ENCODE results near the gene PIK3R6. TPM values are rescaled to one million over a fixed set of nuclear protein-coding genes. Genes with fewer than 3 reads are reported as not detected.

Gene PIK3R6
- polyA plus RNA-seq, 1 donor (not counting 4 experiments of a cell fraction or from before 2014, with no cell fraction given): 0.03 TPM

DNA sequence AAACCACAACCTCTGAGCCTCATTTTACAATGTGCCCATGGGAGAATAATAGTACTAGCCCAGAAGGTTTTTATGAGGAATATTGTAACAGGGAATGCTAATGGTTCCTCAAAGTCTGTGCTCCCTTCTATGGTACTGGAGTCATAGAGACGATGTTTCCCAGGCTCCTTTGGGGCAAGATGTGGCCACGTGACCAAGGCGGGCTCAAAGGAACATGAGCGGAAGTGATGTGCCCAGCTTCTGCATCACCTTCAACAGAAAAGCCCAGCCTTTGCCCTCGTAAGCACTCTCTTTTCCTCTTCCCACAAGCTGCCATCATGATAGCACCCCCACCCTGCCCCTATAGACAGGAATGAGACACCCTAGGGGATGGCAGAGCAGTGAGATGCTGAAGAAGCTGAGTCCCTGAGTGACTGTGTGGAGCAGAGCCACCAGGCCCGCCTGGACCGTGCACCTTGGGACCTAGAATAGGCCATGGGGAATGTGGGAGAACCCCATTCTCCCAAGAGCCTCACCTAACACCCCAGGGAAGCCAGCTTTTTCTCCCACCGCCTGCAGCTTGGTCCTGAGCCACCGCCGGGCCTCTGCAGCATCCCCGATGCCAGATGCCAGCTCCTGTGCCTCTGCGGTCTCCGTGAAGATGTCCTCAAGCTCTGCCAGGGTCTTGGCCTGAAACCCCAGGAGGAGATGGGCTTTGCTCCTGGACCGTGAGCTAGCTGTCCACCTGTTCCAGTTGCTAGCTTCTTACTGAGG is 22.2 kb upstream of the PIK3R6 start:
- Histone ChIP-seq H3K27me3 (ENCODE audit: control insufficient read depth, extremely low read depth, insufficient read depth, low read length) (peaks cover 7% of the 10 kb centered on the region), H3K9me3 (ENCODE audit: control insufficient read depth, low read depth, low read length) (no peaks in the 10 kb centered on the region), H3K9ac (ENCODE audit: control insufficient read depth, extremely low read depth, insufficient read depth, low read length) (no peak overlapping the region), H3K9me1 (ENCODE audit: control insufficient read depth, extremely low read depth, insufficient read depth, low read length) (no peaks in the 10 kb centered on the region), H3K36me3 (ENCODE audit: control insufficient read depth in 2 of 2, extremely low read depth in 1 of 2, insufficient read depth in 2 of 2, low read length in 2 of 2) (no peaks in the 10 kb centered on the region), H3K4me2 (ENCODE audit: control insufficient read depth, extremely low read depth, insufficient read depth, low read depth, low read length) (no peak overlapping the region), H3K4me3 (ENCODE audit: control insufficient read depth in 2 of 3, extremely low read depth in 1 of 3, insufficient read depth in 2 of 3, low read depth in 1 of 3, low read length in 3 of 3) (no peak overlapping the region), H3K27ac (ENCODE audit: control insufficient read depth, insufficient read depth, low read length) (no peak overlapping the region), H4K20me1 (ENCODE audit: control insufficient read depth, extremely low read depth, insufficient read depth, low read length) (no peaks in the 10 kb centered on the region), H2AFZ (ENCODE audit: control insufficient read depth, low read length) (no peak overlapping the region), H3K79me2 (ENCODE audit: control insufficient read depth, insufficient read depth, low read length) (no peaks in the 10 kb centered on the region), H3K4me1 (ENCODE audit: control insufficient read depth, extremely low read depth, insufficient read depth, low read length) (no peaks in the 10 kb centered on the region)
- no peak for TF ChIP-seq EZH2 (IDR thresholded peaks at IDR 0.05; ENCODE audit: low read length)
- TF ChIP-seq, protein P1, sequence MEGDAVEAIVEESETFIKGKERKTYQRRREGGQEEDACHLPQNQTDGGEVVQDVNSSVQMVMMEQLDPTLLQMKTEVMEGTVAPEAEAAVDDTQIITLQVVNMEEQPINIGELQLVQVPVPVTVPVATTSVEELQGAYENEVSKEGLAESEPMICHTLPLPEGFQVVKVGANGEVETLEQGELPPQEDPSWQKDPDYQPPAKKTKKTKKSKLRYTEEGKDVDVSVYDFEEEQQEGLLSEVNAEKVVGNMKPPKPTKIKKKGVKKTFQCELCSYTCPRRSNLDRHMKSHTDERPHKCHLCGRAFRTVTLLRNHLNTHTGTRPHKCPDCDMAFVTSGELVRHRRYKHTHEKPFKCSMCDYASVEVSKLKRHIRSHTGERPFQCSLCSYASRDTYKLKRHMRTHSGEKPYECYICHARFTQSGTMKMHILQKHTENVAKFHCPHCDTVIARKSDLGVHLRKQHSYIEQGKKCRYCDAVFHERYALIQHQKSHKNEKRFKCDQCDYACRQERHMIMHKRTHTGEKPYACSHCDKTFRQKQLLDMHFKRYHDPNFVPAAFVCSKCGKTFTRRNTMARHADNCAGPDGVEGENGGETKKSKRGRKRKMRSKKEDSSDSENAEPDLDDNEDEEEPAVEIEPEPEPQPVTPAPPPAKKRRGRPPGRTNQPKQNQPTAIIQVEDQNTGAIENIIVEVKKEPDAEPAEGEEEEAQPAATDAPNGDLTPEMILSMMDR (optimal IDR thresholded peaks at IDR 0.05 in 1 of 3, IDR thresholded peaks at IDR 0.05 in 1 of 3, conservative IDR thresholded peaks at IDR 0.05 in 1 of 3; ENCODE audit: extremely low read depth in 1 of 3, insufficient read depth in 2 of 3, low read length in 3 of 3): no peak
- DNase-seq (ENCODE audit: low read depth, low spot score) (no peak), FAIRE-seq (no peak)
- dilution Hi-C loops (cut with MboI; ENCODE audit: extremely low pct_ligation_motif_present, low sequenced_read_pairs): no loop called here

GRCh38 chr17:8888704-8889302 is 21.3 kb upstream of the PIK3R6 start:
- Histone ChIP-seq H3K9ac (ENCODE audit: control insufficient read depth, extremely low read depth, insufficient read depth, low read length) (no peak overlapping the region), H3K27ac (ENCODE audit: control insufficient read depth, insufficient read depth, low read length) (no peak overlapping the region), H3K36me3 (ENCODE audit: control insufficient read depth in 2 of 2, extremely low read depth in 1 of 2, insufficient read depth in 2 of 2, low read length in 2 of 2) (no peaks in the 10 kb centered on the region), H4K20me1 (ENCODE audit: control insufficient read depth, extremely low read depth, insufficient read depth, low read length) (no peaks in the 10 kb centered on the region), H3K27me3 (ENCODE audit: control insufficient read depth, extremely low read depth, insufficient read depth, low read length) (no peaks in the 10 kb centered on the region), H3K4me3 (ENCODE audit: control insufficient read depth in 2 of 3, extremely low read depth in 1 of 3, insufficient read depth in 2 of 3, low read depth in 1 of 3, low read length in 3 of 3) (no peak overlapping the region), H3K79me2 (ENCODE audit: control insufficient read depth, insufficient read depth, low read length) (no peaks in the 10 kb centered on the region), H2AFZ (ENCODE audit: control insufficient read depth, low read length) (no peak overlapping the region), H3K4me1 (ENCODE audit: control insufficient read depth, extremely low read depth, insufficient read depth, low read length) (no peaks in the 10 kb centered on the region), H3K9me3 (ENCODE audit: control insufficient read depth, low read depth, low read length) (no peaks in the 10 kb centered on the region), H3K9me1 (ENCODE audit: control insufficient read depth, extremely low read depth, insufficient read depth, low read length) (no peaks in the 10 kb centered on the region), H3K4me2 (ENCODE audit: control insufficient read depth, extremely low read depth, insufficient read depth, low read depth, low read length) (no peak overlapping the region)
- dilution Hi-C loops (cut with MboI; ENCODE audit: extremely low pct_ligation_motif_present, low sequenced_read_pairs): no loop called here
- TF ChIP-seq, protein P1 (optimal IDR thresholded peaks at IDR 0.05 in 1 of 3, IDR thresholded peaks at IDR 0.05 in 1 of 3, conservative IDR thresholded peaks at IDR 0.05 in 1 of 3; ENCODE audit: extremely low read depth in 1 of 3, insufficient read depth in 2 of 3, low read length in 3 of 3): no peak
- no peak for TF ChIP-seq EZH2 (IDR thresholded peaks at IDR 0.05; ENCODE audit: low read length)
- FAIRE-seq (no peak), DNase-seq (ENCODE audit: low read depth, low spot score) (no peak)
